Renal pelvis (tissue), 3 donors: ENCODE results near the gene BSDC1. TPM values are rescaled to one million over a fixed set of nuclear protein-coding genes. Genes with fewer than 3 reads are reported as not detected.

Experiments
- polyA plus RNA-seq, 3 donors: library from polyadenylated mRNA; unstranded; fragments of 120-200 nt; gene quantifications; one replicate each; pipeline ENCODE4 v1.2.1, GENCODE V29; 2013; ENCODE audit not compliant: insufficient read length in 3 of 3

BSDC1 gene
- polyA plus RNA-seq, 3 donors, result 60.2 to 70.6 (median 67.1) TPM

Other genes starting within 250 kb of the BSDC1 start
- gene TXLNA, start 214.8 kb downstream of the BSDC1 start, polyA plus RNA-seq, result 10 to 100 TPM; 48.9 to 51.0 (median 49.2) TPM
- 10 to 100 TPM; 26.7 to 29.5 (median 27.1) TPM for gene CCDC28B, start 193.8 kb downstream of the BSDC1 start, polyA plus RNA-seq
- gene IQCC, start 188.8 kb downstream of the BSDC1 start, polyA plus RNA-seq, result 10 to 100 TPM in 1 of 3 donors, 1 to 10 TPM in 2; 6.6 to 11.4 (median 9.3) TPM
- 1 to 10 TPM in 2 of 3 donors, under 1 TPM in 1; 0.60 to 2.2 (median 2.1) TPM for gene DCDC2B, start 185.4 kb downstream of the BSDC1 start, polyA plus RNA-seq
- 10 to 100 TPM; 24.6 to 31.9 (median 28.2) TPM for gene TMEM234, start 172.1 kb downstream of the BSDC1 start, polyA plus RNA-seq
- 100 to 1,000 TPM; 146 to 171 (median 152) TPM for gene EIF3I, start 172.0 kb downstream of the BSDC1 start, polyA plus RNA-seq
- gene FAM167B, start 147.2 kb downstream of the BSDC1 start, polyA plus RNA-seq, result 10 to 100 TPM in 2 of 3 donors, 1 to 10 TPM in 1; 8.5 to 10.5 (median 10.3) TPM
- 1 to 10 TPM; 4.2 to 6.5 (median 5.0) TPM for gene LCK, start 143.2 kb downstream of the BSDC1 start, polyA plus RNA-seq
- gene HDAC1, start 102.4 kb downstream of the BSDC1 start, polyA plus RNA-seq, result 100 to 1,000 TPM; 179 to 241 (median 186) TPM
- gene MARCKSL1, start 58.2 kb downstream of the BSDC1 start, polyA plus RNA-seq, result 100 to 1,000 TPM; 384 to 512 (median 486) TPM
- 10 to 100 TPM in 2 of 3 donors, 1 to 10 TPM in 1; 5.5 to 13.2 (median 11.4) TPM for gene FAM229A, start 32.0 kb downstream of the BSDC1 start, polyA plus RNA-seq
- 1 to 10 TPM; 2.1 to 9.6 (median 8.7) TPM for gene TSSK3, start 31.9 kb downstream of the BSDC1 start, polyA plus RNA-seq
- 1 to 10 TPM; 1.2 to 2.3 (median 1.9) TPM for gene ZBTB8B, start 70.6 kb upstream of the BSDC1 start, polyA plus RNA-seq
- 10 to 100 TPM; 12.9 to 18.5 (median 16.4) TPM for gene ZBTB8A, start 145.0 kb upstream of the BSDC1 start, polyA plus RNA-seq